GM19467 (cell line): Measurements from ENCODE around the gene ABCC4.

Source experiments
- ATAC-seq: cut with Tn5 transposase; IDR thresholded peaks from one replicate; pipeline ENCODE4 v1.9.1; 2021; ENCODE audit warnings: mild to moderate bottlenecking, moderate library complexity; ENCODE audit not compliant: unreplicated experiment

ABCC4 gene

DNA sequence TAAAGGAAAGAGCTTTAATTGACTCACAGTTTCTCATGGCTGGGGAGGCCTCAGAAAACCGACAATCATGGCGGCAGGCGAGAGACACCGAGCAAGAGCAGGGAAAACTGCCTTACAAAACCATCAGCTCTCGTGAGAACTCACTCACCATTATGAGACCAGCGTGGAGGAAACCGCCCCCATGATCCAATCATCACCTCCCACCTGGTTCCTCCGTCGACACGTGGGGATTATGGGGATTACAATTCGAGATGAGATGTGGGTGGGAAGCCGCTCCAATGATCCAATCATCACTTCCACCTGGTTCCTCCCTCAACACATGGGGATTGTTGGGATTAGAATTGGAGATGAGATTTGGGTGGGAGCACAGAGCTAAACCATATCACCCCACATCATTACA, 293.9 kb downstream of the ABCC4 start:
- ATAC-seq, result no peak

- ATAC-seq, result no peak
Measured at GRCh38 chr13:95005300-95005699, 296.0 kb downstream of the ABCC4 start.

- ATAC-seq, result no peak
Measured at GRCh38 chr13:95003019-95003813, 298.0 kb downstream of the ABCC4 start.

DNA sequence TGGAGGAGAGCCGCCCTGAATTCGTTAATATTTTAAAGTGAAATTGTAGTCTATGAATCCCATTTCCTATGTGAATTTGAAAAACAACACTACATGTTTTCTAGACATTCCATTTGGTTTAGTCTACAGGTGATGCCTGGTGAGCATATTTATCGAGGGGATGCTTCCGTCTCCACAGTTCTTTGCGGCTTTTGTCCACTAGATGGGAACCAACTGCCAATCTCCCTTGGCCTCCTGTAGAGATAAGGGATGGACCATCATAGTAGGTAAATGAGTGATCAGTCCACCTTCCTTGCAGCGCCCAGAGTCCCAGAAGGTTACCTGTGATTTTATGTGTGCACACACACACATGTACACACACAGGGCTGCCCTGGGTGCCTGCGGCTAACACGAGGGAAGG, 299.1 kb downstream of the ABCC4 start:
- no peak for ATAC-seq

- ATAC-seq, result no peak
Measured at GRCh38 chr13:94999871-95000270, 301.4 kb downstream of the ABCC4 start.

DNA sequence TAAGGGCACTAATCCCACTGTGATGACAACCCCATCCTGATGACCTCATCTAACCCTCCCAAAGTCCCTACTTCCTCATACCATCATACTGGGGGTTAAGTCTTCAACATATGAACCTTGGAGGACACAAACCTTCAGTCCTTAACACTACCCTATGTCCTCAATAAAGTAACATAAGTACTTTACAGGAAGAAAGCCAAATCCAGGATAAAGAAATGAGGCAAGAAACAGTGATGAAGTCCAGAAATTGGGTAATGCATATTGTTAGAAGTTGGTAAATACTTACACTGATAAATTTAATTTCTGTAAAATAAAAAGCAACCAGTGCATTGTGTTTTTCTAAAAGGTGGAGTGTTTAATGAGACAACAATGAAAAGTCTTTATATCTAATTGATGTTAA, 304.1 kb downstream of the ABCC4 start:
- ATAC-seq, result no peak

GRCh38 chr13:94996445-94996844, 304.8 kb downstream of the ABCC4 start:
- ATAC-seq, result no peak

DNA sequence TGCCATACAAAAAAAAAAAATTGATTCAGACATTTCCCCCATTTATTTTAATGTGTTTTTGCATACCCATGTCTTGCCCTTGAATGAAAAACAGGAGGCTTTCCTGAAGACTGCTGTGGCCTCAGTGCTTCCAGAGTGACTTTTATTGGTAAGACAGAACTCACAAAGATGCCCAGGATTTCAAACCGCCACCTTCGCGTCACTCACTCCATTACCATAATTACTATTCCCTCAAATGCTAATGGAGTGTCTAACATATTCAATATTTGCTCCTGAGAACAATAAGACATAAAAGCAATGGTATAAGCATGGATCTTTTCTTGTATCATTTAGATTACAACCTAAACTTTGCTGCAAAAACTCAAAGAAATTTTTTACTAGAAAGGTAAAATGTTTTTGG, 306.7 kb downstream of the ABCC4 start:
- ATAC-seq, result no peak

GRCh38 chr13:94993616-94994015, 307.6 kb downstream of the ABCC4 start:
- no peak for ATAC-seq

- no peak for ATAC-seq
Measured at GRCh38 chr13:94992036-94992960, 309.0 kb downstream of the ABCC4 start.

- no peak for ATAC-seq
Measured at GRCh38 chr13:94988654-94989053, 312.6 kb downstream of the ABCC4 start.

DNA sequence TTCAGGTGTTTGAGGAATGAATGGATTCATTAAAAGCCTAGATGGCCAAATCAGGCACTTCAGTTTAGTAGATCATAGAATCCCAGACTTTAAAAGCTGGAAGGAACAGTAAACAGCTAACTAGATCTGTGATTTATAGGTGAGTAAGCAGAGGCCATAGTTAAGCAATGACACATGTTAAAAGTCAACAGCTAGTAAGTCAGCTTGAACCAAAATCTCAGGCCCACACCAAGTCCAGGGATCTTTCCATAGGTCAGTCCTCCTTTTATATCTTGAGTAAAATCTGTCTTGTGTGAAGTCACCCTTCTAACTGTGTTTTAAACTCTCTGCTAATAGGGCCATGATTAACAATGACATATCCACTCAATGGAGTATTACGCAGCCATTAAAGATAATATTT, 313.4 kb downstream of the ABCC4 start:
- no peak for ATAC-seq

DNA sequence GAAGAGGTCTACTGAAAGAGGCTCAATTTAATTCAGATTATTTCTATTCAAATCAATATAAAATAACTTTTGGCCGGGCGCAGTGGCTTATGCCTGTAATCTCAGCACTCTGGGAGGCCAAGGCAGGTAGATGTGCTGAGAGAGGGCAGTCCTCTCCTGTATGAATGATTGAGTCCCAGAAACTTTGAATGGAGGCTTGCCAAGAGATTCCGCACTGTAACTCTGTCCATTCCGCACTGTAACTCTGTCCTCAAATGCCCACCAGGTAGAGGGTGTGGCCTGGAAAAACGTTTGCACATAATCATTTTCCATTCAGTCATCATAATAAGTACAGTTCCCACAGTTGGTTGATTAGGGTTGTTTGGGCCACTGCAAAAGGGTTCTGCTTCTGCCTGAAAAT, 314.2 kb downstream of the ABCC4 start:
- ATAC-seq, result no peak

DNA sequence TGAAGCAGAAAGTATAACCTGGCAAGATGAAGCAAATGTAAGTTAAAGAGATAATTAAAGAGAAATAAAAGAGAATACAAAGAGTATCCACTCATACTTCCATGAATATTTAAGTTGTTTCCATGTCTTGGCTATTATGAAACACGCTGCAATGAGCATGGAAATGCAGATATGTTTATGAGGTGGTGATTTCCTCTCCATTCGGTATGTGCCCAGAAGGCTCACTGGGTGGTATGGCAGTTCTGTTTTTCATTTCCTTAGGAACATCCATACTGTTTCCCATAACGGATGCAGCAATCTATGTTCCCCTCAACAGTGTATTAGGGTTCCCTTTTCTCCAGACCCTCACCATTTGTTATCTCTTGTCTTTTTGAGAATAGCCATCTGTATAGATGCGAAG, 316.3 kb downstream of the ABCC4 start:
- ATAC-seq, result no peak

GRCh38 chr13:94978516-94978915, 322.7 kb downstream of the ABCC4 start:
- no peak for ATAC-seq

- ATAC-seq, result no peak
Measured at GRCh38 chr13:94974015-94974951, 327.0 kb downstream of the ABCC4 start.

GRCh38 chr13:94972262-94972661, 329.0 kb downstream of the ABCC4 start:
- no peak for ATAC-seq
